GM23338 (cell line): ENCODE results near the gene EDAR.

ENCODE experiments used
- CREB1 ChIP-seq: fragments of 250-450 bp; sonication (Bioruptor Pico); IDR thresholded peaks from 2 replicates; pipeline ENCODE4 v1.5.0; 2020; ENCODE audit warnings: low read depth, mild to moderate bottlenecking, moderate library complexity
- EZH2 ChIP-seq: fragments of 200-600 bp; sonication (generic); IDR thresholded peaks from one replicate; pipeline ENCODE4 v1.8.0; 2017; ENCODE audit warnings: antibody characterized with exemption, mild to moderate bottlenecking, low read depth; ENCODE audit not compliant: unreplicated experiment
- EZH2phosphoT487 ChIP-seq: fragments of 200-600 bp; sonication (generic); IDR thresholded peaks from one replicate; pipeline ENCODE4 v1.8.1; 2018; ENCODE audit warnings: antibody characterized with exemption; ENCODE audit not compliant: unreplicated experiment
- NANOG ChIP-seq: IDR thresholded peaks from 2 replicates; pipeline ENCODE4 v1.6.1; 2016; ENCODE audit warnings: antibody characterized with exemption, borderline replicate concordance
- POLR2AphosphoS5 ChIP-seq: IDR thresholded peaks from 2 replicates; pipeline ENCODE4 v1.6.1; 2016; ENCODE audit warnings: antibody characterized with exemption, low read depth
- ZNF114 ChIP-seq: fragments of 250-450 bp; sonication (Bioruptor Pico); IDR thresholded peaks from 2 replicates; pipeline ENCODE4 v1.5.0; 2020; ENCODE audit warnings: mild to moderate bottlenecking, moderate library complexity
- ZNF331 ChIP-seq: fragments of 250-450 bp; sonication (Bioruptor Pico); IDR thresholded peaks from 2 replicates; pipeline ENCODE4 v1.5.0; 2020; ENCODE audit warnings: low read depth, mild to moderate bottlenecking, moderate library complexity
- TF ChIP-seq, protein P1 (sequence below), 2 experiments: fragments of 200-600 bp in 1 of 2; sonication (generic) in 1 of 2; conservative IDR thresholded peaks; 2 replicates each; pipeline versions ENCODE4 v1.5.1 to v1.6.1; 2016 to 2017; ENCODE audit warnings: antibody characterized with exemption in 2 of 2, low read depth in 2 of 2, mild to moderate bottlenecking in 2 of 2, moderate library complexity in 1 of 2
- TF ChIP-seq, protein P2 (sequence below): IDR thresholded peaks from one replicate; pipeline ENCODE4 v1.6.1; 2018; ENCODE audit warnings: antibody characterized with exemption; ENCODE audit not compliant: unreplicated experiment

DNA sequence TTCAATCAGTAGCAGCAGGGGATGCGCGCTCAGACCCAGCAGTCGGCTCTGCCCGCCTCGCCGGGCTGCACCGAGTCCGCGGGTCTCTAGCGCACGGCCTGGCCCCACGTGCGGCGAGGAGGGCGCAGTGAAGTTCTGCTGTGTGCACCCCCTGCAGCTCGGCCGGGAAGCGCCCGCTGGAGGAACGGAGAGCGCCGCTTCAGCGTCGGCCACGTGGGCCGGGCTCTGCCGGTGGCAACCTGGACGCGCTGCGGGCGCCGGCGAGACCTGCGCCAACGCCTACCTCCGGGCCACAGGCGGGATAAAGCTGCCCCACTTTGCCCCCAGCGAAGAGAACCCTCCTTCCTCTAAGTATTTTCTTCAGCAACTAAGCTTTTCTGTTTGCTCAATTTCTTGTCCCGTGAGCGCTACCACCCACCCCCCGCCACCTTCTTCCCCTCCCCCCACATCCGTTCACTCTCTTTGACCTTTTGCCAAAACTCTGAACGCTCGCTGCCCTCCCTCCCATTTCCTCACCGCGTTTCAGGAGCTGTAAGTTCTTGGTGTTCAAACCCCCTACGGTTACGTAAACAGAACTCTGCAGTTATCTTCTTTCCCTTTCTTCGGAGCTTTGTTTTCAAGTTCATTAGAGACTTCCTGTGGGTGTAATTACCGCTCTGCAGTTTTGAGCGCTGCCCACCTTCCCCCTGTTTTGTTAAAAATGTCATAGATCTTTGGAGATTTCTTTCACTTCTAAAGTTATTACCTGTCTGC lies 42.6 kb upstream of the EDAR start:
- TF ChIP-seq, protein P1, sequence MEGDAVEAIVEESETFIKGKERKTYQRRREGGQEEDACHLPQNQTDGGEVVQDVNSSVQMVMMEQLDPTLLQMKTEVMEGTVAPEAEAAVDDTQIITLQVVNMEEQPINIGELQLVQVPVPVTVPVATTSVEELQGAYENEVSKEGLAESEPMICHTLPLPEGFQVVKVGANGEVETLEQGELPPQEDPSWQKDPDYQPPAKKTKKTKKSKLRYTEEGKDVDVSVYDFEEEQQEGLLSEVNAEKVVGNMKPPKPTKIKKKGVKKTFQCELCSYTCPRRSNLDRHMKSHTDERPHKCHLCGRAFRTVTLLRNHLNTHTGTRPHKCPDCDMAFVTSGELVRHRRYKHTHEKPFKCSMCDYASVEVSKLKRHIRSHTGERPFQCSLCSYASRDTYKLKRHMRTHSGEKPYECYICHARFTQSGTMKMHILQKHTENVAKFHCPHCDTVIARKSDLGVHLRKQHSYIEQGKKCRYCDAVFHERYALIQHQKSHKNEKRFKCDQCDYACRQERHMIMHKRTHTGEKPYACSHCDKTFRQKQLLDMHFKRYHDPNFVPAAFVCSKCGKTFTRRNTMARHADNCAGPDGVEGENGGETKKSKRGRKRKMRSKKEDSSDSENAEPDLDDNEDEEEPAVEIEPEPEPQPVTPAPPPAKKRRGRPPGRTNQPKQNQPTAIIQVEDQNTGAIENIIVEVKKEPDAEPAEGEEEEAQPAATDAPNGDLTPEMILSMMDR (conservative IDR thresholded peaks at IDR 0.05; ENCODE audit: low read depth in 2 of 2): no peak
- TF ChIP-seq ZNF114: no peak
- no peak for TF ChIP-seq EZH2
- no peak for TF ChIP-seq CREB1 (CRISPR knock-in tag)
- TF ChIP-seq, protein P2, sequence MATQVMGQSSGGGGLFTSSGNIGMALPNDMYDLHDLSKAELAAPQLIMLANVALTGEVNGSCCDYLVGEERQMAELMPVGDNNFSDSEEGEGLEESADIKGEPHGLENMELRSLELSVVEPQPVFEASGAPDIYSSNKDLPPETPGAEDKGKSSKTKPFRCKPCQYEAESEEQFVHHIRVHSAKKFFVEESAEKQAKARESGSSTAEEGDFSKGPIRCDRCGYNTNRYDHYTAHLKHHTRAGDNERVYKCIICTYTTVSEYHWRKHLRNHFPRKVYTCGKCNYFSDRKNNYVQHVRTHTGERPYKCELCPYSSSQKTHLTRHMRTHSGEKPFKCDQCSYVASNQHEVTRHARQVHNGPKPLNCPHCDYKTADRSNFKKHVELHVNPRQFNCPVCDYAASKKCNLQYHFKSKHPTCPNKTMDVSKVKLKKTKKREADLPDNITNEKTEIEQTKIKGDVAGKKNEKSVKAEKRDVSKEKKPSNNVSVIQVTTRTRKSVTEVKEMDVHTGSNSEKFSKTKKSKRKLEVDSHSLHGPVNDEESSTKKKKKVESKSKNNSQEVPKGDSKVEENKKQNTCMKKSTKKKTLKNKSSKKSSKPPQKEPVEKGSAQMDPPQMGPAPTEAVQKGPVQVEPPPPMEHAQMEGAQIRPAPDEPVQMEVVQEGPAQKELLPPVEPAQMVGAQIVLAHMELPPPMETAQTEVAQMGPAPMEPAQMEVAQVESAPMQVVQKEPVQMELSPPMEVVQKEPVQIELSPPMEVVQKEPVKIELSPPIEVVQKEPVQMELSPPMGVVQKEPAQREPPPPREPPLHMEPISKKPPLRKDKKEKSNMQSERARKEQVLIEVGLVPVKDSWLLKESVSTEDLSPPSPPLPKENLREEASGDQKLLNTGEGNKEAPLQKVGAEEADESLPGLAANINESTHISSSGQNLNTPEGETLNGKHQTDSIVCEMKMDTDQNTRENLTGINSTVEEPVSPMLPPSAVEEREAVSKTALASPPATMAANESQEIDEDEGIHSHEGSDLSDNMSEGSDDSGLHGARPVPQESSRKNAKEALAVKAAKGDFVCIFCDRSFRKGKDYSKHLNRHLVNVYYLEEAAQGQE: no peak
- no peak for TF ChIP-seq EZH2phosphoT487
- no peak for TF ChIP-seq POLR2AphosphoS5
- TF ChIP-seq ZNF331: no peak
- no peak for TF ChIP-seq NANOG
